OCI-LY7 (cell line): ENCODE data around the gene CHRM5. TPM values are rescaled to one million over a fixed set of nuclear protein-coding genes. Genes with fewer than 3 reads are reported as not detected.

Experiments used
- BruUV-seq: library from RNA; stranded (reverse); fragments of 400-500 nt; replicated peaks from 2 replicates; lab custom pipeline; 2021; lab: Mats Ljungman, UMichigan
- CTCF ChIA-PET: fragments of 300-600 bp; sonication (Branson Sonifier 250); formaldehyde crosslinking; loops from one replicate; lab custom pipeline; 2022; ENCODE audit warnings: antibody characterized with exemption; ENCODE audit not compliant: unreplicated experiment; lab: Charles Lee
- POLR2A ChIA-PET: fragments of 300-600 bp; sonication (Branson Sonifier 250); formaldehyde crosslinking; loops from one replicate; lab custom pipeline; 2022; ENCODE audit warnings: antibody characterized with exemption; lab: Charles Lee
- DNase-seq: peaks from one replicate; pipeline ENCODE4 v3.0.0-alpha.2; 2015; ENCODE audit warnings: low spot score
- H2AFZ ChIP-seq: fragments of 200-600 bp; sonication (generic), shearing (Covaris generic); 2 replicates; pipeline ENCODE4 v1.6.1; 2014; ENCODE audit warnings: mild to moderate bottlenecking, antibody characterized with exemption, low read length, moderate library complexity
- H3K27ac ChIP-seq: fragments of 200-600 bp; sonication (generic); 2 replicates; pipeline ENCODE4 v1.5.1; 2014; ENCODE audit warnings: mixed run types, low read depth, mild to moderate bottlenecking, moderate library complexity, low read length, inconsistent platforms; ENCODE audit not compliant: poor library complexity, severe bottlenecking
- H3K36me3 ChIP-seq: fragments of 200-600 bp; sonication (generic); 2 replicates; pipeline ENCODE4 v1.6.1; 2014; ENCODE audit warnings: mild to moderate bottlenecking, antibody characterized with exemption, low read length, moderate library complexity, mixed read lengths; ENCODE audit not compliant: insufficient read depth
- H3K4me1 ChIP-seq: fragments of 200-600 bp; sonication (generic); 2 replicates; pipeline ENCODE4 v1.5.1; 2014; ENCODE audit warnings: mild to moderate bottlenecking, low read length; ENCODE audit not compliant: insufficient read depth, poor library complexity, severe bottlenecking
- H3K4me2 ChIP-seq: fragments of 200-600 bp; sonication (generic); 2 replicates; pipeline ENCODE4 v1.6.1; 2014; ENCODE audit warnings: mild to moderate bottlenecking, low read length
- H3K4me3 ChIP-seq: fragments of 200-600 bp; sonication (generic); 2 replicates; pipeline ENCODE4 v1.5.1; 2014; ENCODE audit warnings: mild to moderate bottlenecking, low read depth, low read length; ENCODE audit not compliant: poor library complexity, severe bottlenecking
- H3K79me2 ChIP-seq: fragments of 200-600 bp; sonication (generic); 2 replicates; pipeline ENCODE4 v1.6.1; 2016; ENCODE audit warnings: low read depth, mild to moderate bottlenecking, low read length, moderate library complexity, mixed read lengths; ENCODE audit not compliant: insufficient read depth
- H3K9me2 ChIP-seq: fragments of 200-600 bp; sonication (generic); 2 replicates; pipeline ENCODE4 v1.6.1; 2016; ENCODE audit warnings: mild to moderate bottlenecking, low read length, mixed read lengths; ENCODE audit not compliant: insufficient read depth
- H3K9me3 ChIP-seq: fragments of 200-600 bp; sonication (generic); 2 replicates; pipeline ENCODE4 v1.6.1; 2014; ENCODE audit warnings: mild to moderate bottlenecking, mixed run types, low read length, mixed read lengths
- H4K20me1 ChIP-seq: fragments of 200-600 bp; sonication (generic); 2 replicates; pipeline ENCODE4 v1.6.1; 2014; ENCODE audit warnings: mild to moderate bottlenecking, antibody characterized with exemption, low read length, moderate library complexity, mixed read lengths; ENCODE audit not compliant: insufficient read depth
- EZH2phosphoT487 ChIP-seq: fragments of 200-600 bp; sonication (generic); IDR thresholded peaks from 2 replicates; pipeline ENCODE4 v1.6.1; 2018; ENCODE audit warnings: low read depth, borderline replicate concordance, mild to moderate bottlenecking, mixed run types, antibody characterized with exemption, low read length, moderate library complexity, mixed read lengths
- intact Hi-C: fragments of 100-400 bp; cut with micrococcal nuclease; formaldehyde crosslinking; loops from one replicate; pipeline ENCODE4 v1.10.0; 2022; ENCODE audit not compliant: unreplicated experiment
- total RNA-seq, 2 experiments: library from RNA; depleted of rRNA in 1 of 2; stranded (reverse); fragments of >200 nt in 1 of 2; shearing (Covaris generic) in 1 of 2; gene quantifications; 2 replicates each; pipeline ENCODE4 v1.2.3, GENCODE V29; 2014 to 2022
- TF ChIP-seq, protein P1 (sequence below): fragments of 200-600 bp; sonication (generic); conservative IDR thresholded peaks from 2 replicates; pipeline ENCODE4 v1.5.1; 2014; ENCODE audit warnings: mild to moderate bottlenecking, antibody characterized with exemption, low read length, moderate library complexity, mixed read lengths

CHRM5 gene
- total RNA-seq, 2 experiments from 2014 or later: not detected

- H3K4me2 ChIP-seq: no peak overlapping the region
- intact Hi-C loops: no loop called here
- BruUV-seq: no TSS peak
- H3K4me3 ChIP-seq: no peak overlapping the region
- ChIA-PET POLR2A (interaction anchor here (1.3 kb wide), 1 partner anchor 11 kb away, joined by 4 read pairs; no protein-coding TSS in a partner anchor), CTCF (no interaction called here)
- TF ChIP-seq, protein P1, sequence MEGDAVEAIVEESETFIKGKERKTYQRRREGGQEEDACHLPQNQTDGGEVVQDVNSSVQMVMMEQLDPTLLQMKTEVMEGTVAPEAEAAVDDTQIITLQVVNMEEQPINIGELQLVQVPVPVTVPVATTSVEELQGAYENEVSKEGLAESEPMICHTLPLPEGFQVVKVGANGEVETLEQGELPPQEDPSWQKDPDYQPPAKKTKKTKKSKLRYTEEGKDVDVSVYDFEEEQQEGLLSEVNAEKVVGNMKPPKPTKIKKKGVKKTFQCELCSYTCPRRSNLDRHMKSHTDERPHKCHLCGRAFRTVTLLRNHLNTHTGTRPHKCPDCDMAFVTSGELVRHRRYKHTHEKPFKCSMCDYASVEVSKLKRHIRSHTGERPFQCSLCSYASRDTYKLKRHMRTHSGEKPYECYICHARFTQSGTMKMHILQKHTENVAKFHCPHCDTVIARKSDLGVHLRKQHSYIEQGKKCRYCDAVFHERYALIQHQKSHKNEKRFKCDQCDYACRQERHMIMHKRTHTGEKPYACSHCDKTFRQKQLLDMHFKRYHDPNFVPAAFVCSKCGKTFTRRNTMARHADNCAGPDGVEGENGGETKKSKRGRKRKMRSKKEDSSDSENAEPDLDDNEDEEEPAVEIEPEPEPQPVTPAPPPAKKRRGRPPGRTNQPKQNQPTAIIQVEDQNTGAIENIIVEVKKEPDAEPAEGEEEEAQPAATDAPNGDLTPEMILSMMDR: no peak
- H3K79me2 ChIP-seq: no peaks in the 10 kb centered on the region
- H3K9me3 ChIP-seq: no peaks in the 10 kb centered on the region
- no peak overlapping the region for H2AFZ ChIP-seq
- DNase-seq: no peak
- H4K20me1 ChIP-seq: no peaks in the 10 kb centered on the region
- no peaks in the 10 kb centered on the region for H3K4me1 ChIP-seq
- H3K36me3 ChIP-seq: no peaks in the 10 kb centered on the region
- no peak overlapping the region for H3K27ac ChIP-seq
- no peaks in the 10 kb centered on the region for H3K9me2 ChIP-seq
Measured at GRCh38 chr15:33980159-33980558, 11.9 kb downstream of the CHRM5 start.

- no peak overlapping the region for H3K27ac ChIP-seq
- intact Hi-C loops: no loop called here
- H3K9me3 ChIP-seq: no peaks in the 10 kb centered on the region
- H3K9me2 ChIP-seq: no peaks in the 10 kb centered on the region
- H3K36me3 ChIP-seq: no peaks in the 10 kb centered on the region
- H2AFZ ChIP-seq: no peak overlapping the region
- BruUV-seq: no TSS peak
- no peaks in the 10 kb centered on the region for H3K79me2 ChIP-seq
- H3K4me2 ChIP-seq: no peak overlapping the region
- ChIA-PET POLR2A (no interaction called here), CTCF (no interaction called here)
- no peaks in the 10 kb centered on the region for H3K4me1 ChIP-seq
- H4K20me1 ChIP-seq: no peaks in the 10 kb centered on the region
- DNase-seq: no peak
- H3K4me3 ChIP-seq: no peak overlapping the region
- no peak for TF ChIP-seq EZH2phosphoT487
- TF ChIP-seq, protein P1: no peak
Measured at GRCh38 chr15:33982516-33982915, 14.2 kb downstream of the CHRM5 start.

DNA sequence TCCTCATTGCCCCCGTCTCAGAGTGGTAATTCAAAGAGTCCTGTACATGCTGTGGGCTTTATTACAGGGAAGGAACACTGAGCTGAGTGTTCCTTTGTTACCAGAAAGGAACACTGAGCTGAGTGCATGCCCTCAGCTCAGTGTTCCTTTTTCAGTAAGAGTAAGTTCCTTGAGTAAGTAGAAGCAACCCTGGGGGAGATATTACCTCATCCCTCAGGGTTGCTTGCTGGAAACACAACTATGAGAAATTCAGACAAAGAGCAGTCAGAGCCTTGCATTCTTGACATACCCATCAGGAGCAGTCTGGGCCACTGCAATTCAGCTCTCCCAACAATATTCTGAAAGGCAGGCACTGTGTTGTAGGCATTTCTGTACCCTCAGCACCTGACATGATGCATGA, 17.0 kb downstream of the CHRM5 start:
- no peak overlapping the region for H3K27ac ChIP-seq
- no peak overlapping the region for H3K4me2 ChIP-seq
- no peaks in the 10 kb centered on the region for H3K9me2 ChIP-seq
- no peaks in the 10 kb centered on the region for H4K20me1 ChIP-seq
- ChIA-PET CTCF (interaction anchor here (0.7 kb wide), 1 partner anchor 19 kb away, joined by 3 read pairs; no protein-coding TSS in a partner anchor), POLR2A (no interaction called here)
- no peaks in the 10 kb centered on the region for H3K9me3 ChIP-seq
- no peaks in the 10 kb centered on the region for H3K36me3 ChIP-seq
- DNase-seq: no peak
- TF ChIP-seq EZH2phosphoT487: no peak
- TF ChIP-seq, protein P1: no peak
- H3K4me1 ChIP-seq: no peaks in the 10 kb centered on the region
- no peak overlapping the region for H3K4me3 ChIP-seq
- intact Hi-C loops: no loop called here
- BruUV-seq: no TSS peak
- no peaks in the 10 kb centered on the region for H3K79me2 ChIP-seq
- H2AFZ ChIP-seq: no peak overlapping the region
